Panc1 (cell line): ENCODE data around the gene HMG20B.

ENCODE experiments used
- TCF7L2 ChIP-seq: IDR thresholded peaks from 2 replicates; pipeline ENCODE4 v1.6.1; 2011; ENCODE audit warnings: mild to moderate bottlenecking, low read depth, low read length, inconsistent platforms
- TF ChIP-seq, protein P1 (sequence below): fragments of 450-650 bp; IDR thresholded peaks from 2 replicates; pipeline ENCODE4 v1.5.1; 2017; ENCODE audit warnings: mild to moderate bottlenecking
- TF ChIP-seq, protein P2 (sequence below), 2 experiments: IDR thresholded peaks; 2 replicates each; pipeline ENCODE4 v1.6.1; 2011 to 2012; ENCODE audit warnings: low read depth in 2 of 2, control low read depth in 1 of 2, low read length in 1 of 2, mild to moderate bottlenecking in 1 of 2, moderate library complexity in 1 of 2; ENCODE audit not compliant: insufficient read depth in 1 of 2

DNA sequence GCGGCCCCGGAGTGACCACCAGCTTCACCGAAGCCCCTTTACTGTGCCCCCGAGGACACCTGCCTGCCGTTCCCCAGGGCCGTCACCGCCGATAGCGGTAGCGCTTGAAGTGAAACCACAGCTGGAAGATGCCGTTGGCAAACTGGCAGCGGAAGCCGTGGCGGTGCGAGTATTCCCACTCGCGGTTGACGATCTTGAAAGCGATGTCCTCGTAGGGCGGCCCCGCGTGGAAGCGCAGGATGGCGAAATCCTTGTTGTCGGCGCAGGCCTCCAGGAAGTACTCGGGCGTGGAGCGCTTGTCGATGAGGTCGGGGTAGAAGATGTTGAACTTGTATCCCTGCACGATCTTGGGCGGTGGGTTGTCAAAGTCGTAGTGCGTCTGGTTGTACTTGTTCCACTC is 39.1 kb downstream of the HMG20B start:
- TF ChIP-seq TCF7L2 = no peak
- TF ChIP-seq, protein P1, sequence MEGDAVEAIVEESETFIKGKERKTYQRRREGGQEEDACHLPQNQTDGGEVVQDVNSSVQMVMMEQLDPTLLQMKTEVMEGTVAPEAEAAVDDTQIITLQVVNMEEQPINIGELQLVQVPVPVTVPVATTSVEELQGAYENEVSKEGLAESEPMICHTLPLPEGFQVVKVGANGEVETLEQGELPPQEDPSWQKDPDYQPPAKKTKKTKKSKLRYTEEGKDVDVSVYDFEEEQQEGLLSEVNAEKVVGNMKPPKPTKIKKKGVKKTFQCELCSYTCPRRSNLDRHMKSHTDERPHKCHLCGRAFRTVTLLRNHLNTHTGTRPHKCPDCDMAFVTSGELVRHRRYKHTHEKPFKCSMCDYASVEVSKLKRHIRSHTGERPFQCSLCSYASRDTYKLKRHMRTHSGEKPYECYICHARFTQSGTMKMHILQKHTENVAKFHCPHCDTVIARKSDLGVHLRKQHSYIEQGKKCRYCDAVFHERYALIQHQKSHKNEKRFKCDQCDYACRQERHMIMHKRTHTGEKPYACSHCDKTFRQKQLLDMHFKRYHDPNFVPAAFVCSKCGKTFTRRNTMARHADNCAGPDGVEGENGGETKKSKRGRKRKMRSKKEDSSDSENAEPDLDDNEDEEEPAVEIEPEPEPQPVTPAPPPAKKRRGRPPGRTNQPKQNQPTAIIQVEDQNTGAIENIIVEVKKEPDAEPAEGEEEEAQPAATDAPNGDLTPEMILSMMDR = no peak
- TF ChIP-seq, protein P2, sequence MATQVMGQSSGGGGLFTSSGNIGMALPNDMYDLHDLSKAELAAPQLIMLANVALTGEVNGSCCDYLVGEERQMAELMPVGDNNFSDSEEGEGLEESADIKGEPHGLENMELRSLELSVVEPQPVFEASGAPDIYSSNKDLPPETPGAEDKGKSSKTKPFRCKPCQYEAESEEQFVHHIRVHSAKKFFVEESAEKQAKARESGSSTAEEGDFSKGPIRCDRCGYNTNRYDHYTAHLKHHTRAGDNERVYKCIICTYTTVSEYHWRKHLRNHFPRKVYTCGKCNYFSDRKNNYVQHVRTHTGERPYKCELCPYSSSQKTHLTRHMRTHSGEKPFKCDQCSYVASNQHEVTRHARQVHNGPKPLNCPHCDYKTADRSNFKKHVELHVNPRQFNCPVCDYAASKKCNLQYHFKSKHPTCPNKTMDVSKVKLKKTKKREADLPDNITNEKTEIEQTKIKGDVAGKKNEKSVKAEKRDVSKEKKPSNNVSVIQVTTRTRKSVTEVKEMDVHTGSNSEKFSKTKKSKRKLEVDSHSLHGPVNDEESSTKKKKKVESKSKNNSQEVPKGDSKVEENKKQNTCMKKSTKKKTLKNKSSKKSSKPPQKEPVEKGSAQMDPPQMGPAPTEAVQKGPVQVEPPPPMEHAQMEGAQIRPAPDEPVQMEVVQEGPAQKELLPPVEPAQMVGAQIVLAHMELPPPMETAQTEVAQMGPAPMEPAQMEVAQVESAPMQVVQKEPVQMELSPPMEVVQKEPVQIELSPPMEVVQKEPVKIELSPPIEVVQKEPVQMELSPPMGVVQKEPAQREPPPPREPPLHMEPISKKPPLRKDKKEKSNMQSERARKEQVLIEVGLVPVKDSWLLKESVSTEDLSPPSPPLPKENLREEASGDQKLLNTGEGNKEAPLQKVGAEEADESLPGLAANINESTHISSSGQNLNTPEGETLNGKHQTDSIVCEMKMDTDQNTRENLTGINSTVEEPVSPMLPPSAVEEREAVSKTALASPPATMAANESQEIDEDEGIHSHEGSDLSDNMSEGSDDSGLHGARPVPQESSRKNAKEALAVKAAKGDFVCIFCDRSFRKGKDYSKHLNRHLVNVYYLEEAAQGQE (IDR thresholded peaks at IDR 0.05; ENCODE audit: insufficient read depth in 1 of 2, low read depth in 2 of 2, low read length in 1 of 2) = no peak
